Measurements from ENCODE around the gene CAPNS2. TPM values are rescaled to one million over a fixed set of nuclear protein-coding genes. Genes with fewer than 3 reads are reported as not detected.

CAPNS2 gene
- total RNA-seq, 1 donor from 2014 or later: not detected

DNA sequence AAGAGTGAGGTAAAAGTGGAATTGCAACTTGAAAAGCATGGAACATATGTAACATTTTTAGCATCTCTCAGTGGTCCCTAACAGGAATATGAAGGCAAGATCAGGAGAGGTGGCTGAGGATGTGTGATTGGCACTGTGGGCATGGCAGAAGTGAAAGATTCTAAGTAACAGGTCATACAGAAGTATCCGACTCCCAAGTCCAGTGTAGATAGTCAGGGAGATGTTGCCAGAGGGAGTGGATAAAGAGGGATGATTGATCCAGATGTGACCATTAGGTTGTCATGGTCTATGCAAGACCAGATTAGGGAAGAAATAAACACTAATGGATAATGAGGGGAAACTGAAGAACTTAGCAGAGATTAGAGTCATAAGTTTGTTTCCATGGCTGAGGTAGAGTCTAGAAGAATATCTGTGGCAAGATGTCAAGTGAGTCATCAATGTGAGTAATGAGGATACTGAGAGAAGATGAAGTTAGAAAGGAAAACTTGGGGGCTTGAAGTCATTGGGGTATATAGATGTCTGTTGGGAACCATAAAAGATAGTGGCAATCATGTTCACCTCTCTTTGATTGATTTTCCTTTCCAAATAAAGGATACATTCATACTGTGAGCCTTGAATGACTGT is 23.9 kb upstream of the CAPNS2 start:
- Histone ChIP-seq H3K4me3 (no peak overlapping the region), H3K9me3 (no peaks in the 10 kb centered on the region), H3K4me1 (no peaks in the 10 kb centered on the region), H3K27me3 (no peaks in the 10 kb centered on the region), H3K27ac (no peak overlapping the region), H3K36me3 (no peaks in the 10 kb centered on the region)
- TF ChIP-seq, protein P1, sequence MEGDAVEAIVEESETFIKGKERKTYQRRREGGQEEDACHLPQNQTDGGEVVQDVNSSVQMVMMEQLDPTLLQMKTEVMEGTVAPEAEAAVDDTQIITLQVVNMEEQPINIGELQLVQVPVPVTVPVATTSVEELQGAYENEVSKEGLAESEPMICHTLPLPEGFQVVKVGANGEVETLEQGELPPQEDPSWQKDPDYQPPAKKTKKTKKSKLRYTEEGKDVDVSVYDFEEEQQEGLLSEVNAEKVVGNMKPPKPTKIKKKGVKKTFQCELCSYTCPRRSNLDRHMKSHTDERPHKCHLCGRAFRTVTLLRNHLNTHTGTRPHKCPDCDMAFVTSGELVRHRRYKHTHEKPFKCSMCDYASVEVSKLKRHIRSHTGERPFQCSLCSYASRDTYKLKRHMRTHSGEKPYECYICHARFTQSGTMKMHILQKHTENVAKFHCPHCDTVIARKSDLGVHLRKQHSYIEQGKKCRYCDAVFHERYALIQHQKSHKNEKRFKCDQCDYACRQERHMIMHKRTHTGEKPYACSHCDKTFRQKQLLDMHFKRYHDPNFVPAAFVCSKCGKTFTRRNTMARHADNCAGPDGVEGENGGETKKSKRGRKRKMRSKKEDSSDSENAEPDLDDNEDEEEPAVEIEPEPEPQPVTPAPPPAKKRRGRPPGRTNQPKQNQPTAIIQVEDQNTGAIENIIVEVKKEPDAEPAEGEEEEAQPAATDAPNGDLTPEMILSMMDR (IDR thresholded peaks at IDR 0.05): no peak
- intact Hi-C loops (cut with DNase I): loop anchor here (1.0 to 10.0 kb wide), 4 partner anchors 35 to 300 kb away; partner anchors contain the start of gene LPCAT2
- no peak for DNase-seq (ENCODE audit: low spot score in 2 of 2)

DNA sequence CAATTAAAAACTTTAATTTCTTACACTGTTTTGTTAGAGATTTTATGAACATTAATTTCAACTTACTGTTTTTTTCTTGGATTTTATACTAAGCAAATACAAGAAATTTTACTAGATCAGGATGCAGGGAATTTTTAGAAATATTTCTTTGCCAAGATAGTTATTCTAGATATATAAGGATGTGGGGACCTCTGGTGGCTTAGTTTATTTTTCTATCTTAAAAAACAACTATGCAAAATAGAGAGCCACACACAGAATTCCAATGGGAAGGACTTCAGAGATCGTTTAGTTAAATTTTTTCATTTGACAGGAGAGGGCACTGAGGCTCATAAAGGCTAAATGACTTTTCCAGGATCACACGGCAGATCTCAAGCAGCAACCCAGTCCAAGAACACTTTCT is 23.0 kb upstream of the CAPNS2 start:
- no peaks in the 10 kb centered on the region for H3K27me3 ChIP-seq
- no peaks in the 10 kb centered on the region for H3K9me3 ChIP-seq
- no peak overlapping the region for H3K27ac ChIP-seq
- TF ChIP-seq, protein P1 (IDR thresholded peaks at IDR 0.05): peak; percentile 26 to 53 (median 50)
- no peak overlapping the region for H3K4me3 ChIP-seq
- DNase-seq (ENCODE audit: low spot score in 2 of 2): no peak
- H3K4me1 ChIP-seq: no peaks in the 10 kb centered on the region
- no peaks in the 10 kb centered on the region for H3K36me3 ChIP-seq
- intact Hi-C loops (cut with DNase I): loop anchor here (1.0 to 10.0 kb wide), 4 partner anchors 36 to 299 kb away; partner anchors contain the start of gene LPCAT2

DNA sequence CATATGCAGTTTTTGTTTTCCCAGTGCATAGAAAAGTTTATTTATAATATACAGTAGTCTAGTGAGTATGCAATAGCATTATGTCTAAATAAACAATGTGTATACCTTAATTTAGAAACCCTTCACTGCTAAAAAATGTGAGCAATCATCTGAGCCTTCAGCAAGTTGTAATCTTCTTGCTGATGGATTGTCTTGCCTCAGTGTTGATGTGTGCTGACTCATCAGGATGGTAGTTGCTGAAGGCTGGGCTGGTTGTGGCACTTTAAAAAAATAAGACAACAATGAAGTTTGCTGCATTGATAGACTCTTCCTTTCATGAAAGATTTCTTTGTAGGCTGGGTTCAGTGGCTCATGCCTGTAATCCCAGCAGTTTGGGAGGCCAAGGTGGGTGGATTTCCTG is 13.9 kb upstream of the CAPNS2 start:
- H3K4me3 ChIP-seq: no peak overlapping the region
- H3K4me1 ChIP-seq: no peaks in the 10 kb centered on the region
- no peak for DNase-seq (ENCODE audit: low spot score in 2 of 2)
- intact Hi-C loops (cut with DNase I): no loop called here
- no peak overlapping the region for H3K27ac ChIP-seq
- no peaks in the 10 kb centered on the region for H3K9me3 ChIP-seq
- H3K36me3 ChIP-seq: no peaks in the 10 kb centered on the region
- no peaks in the 10 kb centered on the region for H3K27me3 ChIP-seq
- TF ChIP-seq, protein P1 (IDR thresholded peaks at IDR 0.05): no peak

DNA sequence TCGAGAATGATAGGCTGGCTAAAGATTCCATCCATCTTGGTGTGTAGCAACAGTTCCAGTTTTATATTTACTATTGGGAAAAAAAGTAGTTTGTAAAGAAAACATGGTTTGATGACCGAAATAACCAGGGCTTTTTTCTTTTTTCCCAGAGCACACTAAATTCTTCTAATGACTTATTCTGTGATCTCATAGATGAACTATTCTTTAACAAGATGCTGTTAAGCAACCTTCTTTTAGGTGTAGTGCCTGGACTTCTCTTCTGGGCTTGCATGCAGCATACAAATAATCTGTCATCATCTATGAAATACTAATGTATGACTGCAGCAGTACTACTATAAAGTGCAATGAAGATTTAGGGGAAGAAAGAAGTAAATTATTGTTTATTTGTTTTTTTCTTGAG is 11.0 kb upstream of the CAPNS2 start:
- DNase-seq (ENCODE audit: low spot score in 2 of 2): no peak
- no peaks in the 10 kb centered on the region for H3K36me3 ChIP-seq
- H3K4me1 ChIP-seq: peaks cover 6 to 9% of the 10 kb centered on the region in 2 donors
- no peak overlapping the region for H3K4me3 ChIP-seq
- TF ChIP-seq, protein P1 (IDR thresholded peaks at IDR 0.05): no peak
- no peaks in the 10 kb centered on the region for H3K27me3 ChIP-seq
- intact Hi-C loops (cut with DNase I): no loop called here
- no peak overlapping the region for H3K27ac ChIP-seq
- H3K9me3 ChIP-seq: no peaks in the 10 kb centered on the region

DNA sequence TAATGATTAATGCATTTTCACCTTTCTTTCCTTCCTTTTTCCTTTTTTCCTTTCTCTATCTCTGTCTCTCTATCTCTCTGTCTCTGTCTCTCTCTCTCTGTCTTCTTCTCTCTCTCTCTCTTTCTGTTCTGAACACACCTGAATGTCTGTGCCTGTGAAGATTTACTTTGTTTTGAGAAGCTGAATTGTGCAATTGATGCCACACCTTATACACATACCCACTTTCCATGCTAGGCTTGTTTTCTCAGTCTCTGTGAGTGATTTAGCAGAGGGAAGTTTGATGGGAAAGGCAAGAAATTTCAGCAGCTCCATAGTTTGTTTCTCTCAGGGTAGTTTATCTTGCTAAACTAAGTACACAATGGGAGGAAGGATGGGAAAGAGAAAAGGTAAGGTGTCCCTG is 9.3 kb upstream of the CAPNS2 start:
- Histone ChIP-seq H3K4me1 (peaks cover 6 to 9% of the 10 kb centered on the region in 2 donors), H3K27ac (no peak overlapping the region), H3K36me3 (no peaks in the 10 kb centered on the region), H3K9me3 (no peaks in the 10 kb centered on the region), H3K4me3 (no peak overlapping the region), H3K27me3 (no peaks in the 10 kb centered on the region)
- TF ChIP-seq, protein P1 (IDR thresholded peaks at IDR 0.05): no peak
- no peak for DNase-seq (ENCODE audit: low spot score in 2 of 2)
- intact Hi-C loops (cut with DNase I): no loop called here

All from ascending aorta (tissue), 2 donors.